IMR-90 (cell line): ENCODE results near the gene SIGLEC12.

Experiments used
- BHLHE40 ChIP-seq: fragments of 150-350 bp; IDR thresholded peaks from 2 replicates; pipeline ENCODE4 v1.6.1; 2016; ENCODE audit warnings: mild to moderate bottlenecking, low read depth, low read length
- CEBPB ChIP-seq: IDR thresholded peaks from 2 replicates; pipeline ENCODE4 v1.6.1; 2012; ENCODE audit warnings: low read depth, low read length, improper control_type of control experiment
- CHD1 ChIP-seq: IDR thresholded peaks from 2 replicates; pipeline ENCODE4 v1.6.1; 2012; ENCODE audit warnings: low read depth, low read length, improper control_type of control experiment
- CTCF ChIP-seq: conservative IDR thresholded peaks from 2 replicates; pipeline ENCODE4 v1.5.1; 2012; ENCODE audit warnings: mild to moderate bottlenecking, low read depth, low read length, improper control_type of control experiment
- FOS ChIP-seq: fragments of 150-350 bp; IDR thresholded peaks from 2 replicates; pipeline ENCODE4 v1.6.1; 2016; ENCODE audit warnings: low read depth, low read length
- MAFK ChIP-seq: IDR thresholded peaks from 2 replicates; pipeline ENCODE4 v1.6.1; 2012; ENCODE audit warnings: low read depth, low read length, improper control_type of control experiment
- MXI1 ChIP-seq: IDR thresholded peaks from 2 replicates; pipeline ENCODE4 v1.6.1; 2012; ENCODE audit warnings: low read depth, mild to moderate bottlenecking, low read length, moderate library complexity, borderline replicate concordance
- POLR2A ChIP-seq: IDR thresholded peaks from 2 replicates; pipeline ENCODE4 v1.6.1; 2012; ENCODE audit warnings: mild to moderate bottlenecking, low read depth, low read length
- RCOR1 ChIP-seq: IDR thresholded peaks from 2 replicates; pipeline ENCODE4 v1.6.1; 2012; ENCODE audit warnings: mild to moderate bottlenecking, low read length, improper control_type of control experiment; ENCODE audit not compliant: insufficient replicate concordance
- RFX5 ChIP-seq: IDR thresholded peaks from 2 replicates; pipeline ENCODE4 v1.8.0; 2012; ENCODE audit warnings: low read depth, mild to moderate bottlenecking, low read length, moderate library complexity
- SMC3 ChIP-seq: fragments of 150-350 bp; IDR thresholded peaks from 2 replicates; pipeline ENCODE4 v1.6.1; 2016; ENCODE audit warnings: low read depth, mild to moderate bottlenecking, antibody characterized with exemption, low read length, moderate library complexity
- TF ChIP-seq, protein P1 (sequence below): fragments of 150-350 bp; IDR thresholded peaks from 2 replicates; pipeline ENCODE4 v1.6.1; 2016; ENCODE audit warnings: low read depth, mild to moderate bottlenecking, low read length, moderate library complexity, borderline replicate concordance

- TF ChIP-seq POLR2A: no peak
- no peak for TF ChIP-seq CTCF
- no peak for TF ChIP-seq MXI1
- TF ChIP-seq, protein P1, sequence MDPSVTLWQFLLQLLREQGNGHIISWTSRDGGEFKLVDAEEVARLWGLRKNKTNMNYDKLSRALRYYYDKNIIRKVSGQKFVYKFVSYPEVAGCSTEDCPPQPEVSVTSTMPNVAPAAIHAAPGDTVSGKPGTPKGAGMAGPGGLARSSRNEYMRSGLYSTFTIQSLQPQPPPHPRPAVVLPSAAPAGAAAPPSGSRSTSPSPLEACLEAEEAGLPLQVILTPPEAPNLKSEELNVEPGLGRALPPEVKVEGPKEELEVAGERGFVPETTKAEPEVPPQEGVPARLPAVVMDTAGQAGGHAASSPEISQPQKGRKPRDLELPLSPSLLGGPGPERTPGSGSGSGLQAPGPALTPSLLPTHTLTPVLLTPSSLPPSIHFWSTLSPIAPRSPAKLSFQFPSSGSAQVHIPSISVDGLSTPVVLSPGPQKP: no peak
- TF ChIP-seq MAFK: no peak
- no peak for TF ChIP-seq FOS
- no peak for TF ChIP-seq CHD1
- TF ChIP-seq CEBPB: no peak
- no peak for TF ChIP-seq RCOR1
- no peak for TF ChIP-seq RFX5
- TF ChIP-seq SMC3: no peak
- no peak for TF ChIP-seq BHLHE40
Measured at GRCh38 chr19:51546107-51546649, 44.6 kb upstream of the SIGLEC12 start.
